Keratinocyte (primary cell): ENCODE measurements around the gene CES1.

Source experiments
- EZH2 ChIP-seq: IDR thresholded peaks from one replicate; pipeline ENCODE4 v1.6.1; 2012; ENCODE audit warnings: inconsistent platforms, mild to moderate bottlenecking, low read length, moderate library complexity
- TF ChIP-seq, protein P1 (sequence below), 3 experiments: IDR thresholded peaks in 1 of 3; conservative IDR thresholded peaks in 1 of 3; optimal IDR thresholded peaks in 1 of 3; 2 replicates in 2 of 3; 3 replicates in 1 of 3; pipeline versions ENCODE3 to v1.5.1; 2011; ENCODE audit warnings: low read length in 3 of 3, mild to moderate bottlenecking in 3 of 3, moderate library complexity in 2 of 3, control low read depth in 1 of 3, inconsistent platforms in 1 of 3; ENCODE audit not compliant: insufficient read depth in 2 of 3; ENCODE audit errors: extremely low read depth in 1 of 3

DNA sequence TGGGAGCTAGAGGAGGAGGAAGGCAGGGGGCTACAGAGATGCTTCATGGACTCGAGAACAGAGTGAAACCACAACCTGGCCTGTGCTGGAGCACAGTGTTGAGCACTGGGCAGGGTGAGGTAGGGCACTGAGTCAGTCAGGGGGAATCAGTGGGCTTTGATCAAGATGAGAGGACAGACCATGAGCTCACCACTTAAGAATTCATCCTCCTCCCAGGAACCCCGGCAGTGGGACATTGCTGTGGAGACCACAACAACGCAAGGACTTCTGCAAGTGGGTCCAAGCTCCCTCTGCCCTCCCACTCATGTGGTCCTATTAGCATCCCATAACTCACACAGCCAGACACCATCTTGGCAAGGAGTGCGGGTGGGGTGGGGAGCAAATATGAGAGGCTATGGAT, 44.0 kb upstream of the CES1 start:
- TF ChIP-seq, protein P1, sequence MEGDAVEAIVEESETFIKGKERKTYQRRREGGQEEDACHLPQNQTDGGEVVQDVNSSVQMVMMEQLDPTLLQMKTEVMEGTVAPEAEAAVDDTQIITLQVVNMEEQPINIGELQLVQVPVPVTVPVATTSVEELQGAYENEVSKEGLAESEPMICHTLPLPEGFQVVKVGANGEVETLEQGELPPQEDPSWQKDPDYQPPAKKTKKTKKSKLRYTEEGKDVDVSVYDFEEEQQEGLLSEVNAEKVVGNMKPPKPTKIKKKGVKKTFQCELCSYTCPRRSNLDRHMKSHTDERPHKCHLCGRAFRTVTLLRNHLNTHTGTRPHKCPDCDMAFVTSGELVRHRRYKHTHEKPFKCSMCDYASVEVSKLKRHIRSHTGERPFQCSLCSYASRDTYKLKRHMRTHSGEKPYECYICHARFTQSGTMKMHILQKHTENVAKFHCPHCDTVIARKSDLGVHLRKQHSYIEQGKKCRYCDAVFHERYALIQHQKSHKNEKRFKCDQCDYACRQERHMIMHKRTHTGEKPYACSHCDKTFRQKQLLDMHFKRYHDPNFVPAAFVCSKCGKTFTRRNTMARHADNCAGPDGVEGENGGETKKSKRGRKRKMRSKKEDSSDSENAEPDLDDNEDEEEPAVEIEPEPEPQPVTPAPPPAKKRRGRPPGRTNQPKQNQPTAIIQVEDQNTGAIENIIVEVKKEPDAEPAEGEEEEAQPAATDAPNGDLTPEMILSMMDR (optimal IDR thresholded peaks at IDR 0.05 in 1 of 3, IDR thresholded peaks at IDR 0.05 in 1 of 3, conservative IDR thresholded peaks at IDR 0.05 in 1 of 3; ENCODE audit: extremely low read depth in 1 of 3, insufficient read depth in 2 of 3, low read length in 3 of 3): no peak
- no peak for TF ChIP-seq EZH2
